Left renal pelvis (tissue), 4 donors: ENCODE measurements around the gene DCBLD2. TPM values are rescaled to one million over a fixed set of nuclear protein-coding genes. Genes with fewer than 3 reads are reported as not detected.
"Not testable (repeated sequence)": the region's sequence is repeated elsewhere in the genome, so short reads cannot be mapped to it uniquely, and the experiment has no call there.

Experiments
- DNase-seq, 4 donors: peaks; one replicate each; pipeline ENCODE4 v3.0.0-alpha.2; 2013; ENCODE audit warnings: low read depth in 4 of 4, low spot score in 3 of 4
- polyA plus RNA-seq, 4 donors: library from polyadenylated mRNA; unstranded; fragments of 120-200 nt; gene quantifications; one replicate each; pipeline ENCODE4 v1.2.1, GENCODE V29; 2013; ENCODE audit not compliant: insufficient read length in 4 of 4

Gene DCBLD2
- polyA plus RNA-seq, 4 donors = 50.4 to 58.3 (median 56.2) TPM

- no peak for DNase-seq
These were observed 58.1 kb downstream of the DCBLD2 start for GRCh38 chr3:98843266-98843959.

- no peak for DNase-seq
These were observed 61.6 kb downstream of the DCBLD2 start for GRCh38 chr3:98839846-98840245.

- not testable (repeated sequence) for DNase-seq
These were observed 70.4 kb downstream of the DCBLD2 start for GRCh38 chr3:98831060-98831459.

- DNase-seq = no peak
These were observed 72.2 kb downstream of the DCBLD2 start for GRCh38 chr3:98829246-98829832.

- no peak for DNase-seq
These were observed 74.1 kb downstream of the DCBLD2 start for GRCh38 chr3:98827221-98827920.

GRCh38 chr3:98826126-98826525 is 75.4 kb downstream of the DCBLD2 start:
- DNase-seq = no peak

- DNase-seq = no peak
These were observed 77.2 kb downstream of the DCBLD2 start for GRCh38 chr3:98824256-98824655.

DNA sequence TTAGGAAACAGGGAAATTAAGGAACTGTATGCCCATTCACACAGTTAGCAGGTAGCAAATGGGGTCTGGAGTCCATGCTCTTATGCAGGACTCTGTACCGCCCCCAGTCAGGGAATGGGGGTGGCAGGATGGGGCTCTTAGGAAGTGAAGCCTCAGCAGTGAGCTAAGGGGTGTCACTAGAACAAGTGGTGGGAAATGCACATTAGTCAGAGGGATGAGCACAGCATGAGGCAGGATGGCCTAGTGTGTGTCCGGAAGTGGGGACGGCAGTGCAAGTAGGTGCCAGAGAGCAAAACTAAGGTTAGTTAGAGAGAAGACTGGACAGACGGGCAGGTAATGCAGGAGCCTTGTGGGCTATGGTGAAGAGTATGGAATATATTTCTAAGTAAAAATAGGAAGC is 77.7 kb downstream of the DCBLD2 start:
- no peak for DNase-seq

DNA sequence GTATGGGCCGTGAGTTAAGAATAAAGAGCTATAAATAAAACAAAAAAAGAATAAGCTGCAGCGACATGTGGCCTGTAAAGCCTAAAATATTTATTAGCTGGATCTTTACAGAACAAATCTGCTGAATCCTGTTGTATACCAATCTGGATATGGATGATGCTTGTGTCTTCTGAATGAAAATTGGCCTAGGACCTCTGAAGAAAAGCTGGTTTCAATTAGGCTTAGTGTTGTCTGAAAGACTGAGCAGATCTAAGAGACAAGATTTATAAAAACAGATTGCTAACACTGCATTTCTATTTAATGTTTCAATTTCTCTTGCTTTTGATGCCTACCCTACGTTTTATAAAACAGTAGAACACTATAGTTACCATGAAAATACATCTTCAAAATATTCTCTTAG is 80.4 kb downstream of the DCBLD2 start:
- DNase-seq = no peak

- peak in 3 of 4 donors; percentile 21 to 29 (median 29) for DNase-seq
These were observed 83.9 kb downstream of the DCBLD2 start for GRCh38 chr3:98817547-98818041.

DNA sequence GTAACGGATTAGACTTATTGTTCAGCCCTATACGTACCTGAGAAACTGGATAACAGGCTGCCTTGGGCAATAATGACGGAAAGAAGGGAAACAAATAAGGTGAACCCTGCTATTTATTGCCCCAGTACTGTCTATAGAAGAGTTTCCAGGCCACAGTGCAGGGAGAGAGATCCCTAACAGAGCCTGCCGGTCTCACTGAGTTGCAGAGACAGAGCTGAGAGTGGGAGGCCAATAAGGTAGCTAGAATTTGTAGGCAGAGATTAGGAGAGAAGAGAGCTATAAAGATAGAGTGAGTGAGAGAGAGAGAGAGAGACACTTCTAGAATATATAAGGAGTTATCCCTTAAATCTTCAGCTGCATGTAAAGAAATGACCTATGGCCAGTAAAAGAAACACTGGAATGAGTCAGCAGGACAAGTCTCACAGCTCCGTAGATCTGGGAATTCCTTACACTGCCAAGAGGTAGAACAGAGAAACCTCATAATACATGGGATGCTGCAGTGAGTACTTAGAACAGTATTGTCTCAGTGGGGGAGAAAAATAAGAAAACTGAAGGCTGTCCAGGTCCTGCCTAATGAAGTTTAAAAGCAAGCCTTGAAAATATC is 86.6 kb downstream of the DCBLD2 start:
- no peak for DNase-seq

DNA sequence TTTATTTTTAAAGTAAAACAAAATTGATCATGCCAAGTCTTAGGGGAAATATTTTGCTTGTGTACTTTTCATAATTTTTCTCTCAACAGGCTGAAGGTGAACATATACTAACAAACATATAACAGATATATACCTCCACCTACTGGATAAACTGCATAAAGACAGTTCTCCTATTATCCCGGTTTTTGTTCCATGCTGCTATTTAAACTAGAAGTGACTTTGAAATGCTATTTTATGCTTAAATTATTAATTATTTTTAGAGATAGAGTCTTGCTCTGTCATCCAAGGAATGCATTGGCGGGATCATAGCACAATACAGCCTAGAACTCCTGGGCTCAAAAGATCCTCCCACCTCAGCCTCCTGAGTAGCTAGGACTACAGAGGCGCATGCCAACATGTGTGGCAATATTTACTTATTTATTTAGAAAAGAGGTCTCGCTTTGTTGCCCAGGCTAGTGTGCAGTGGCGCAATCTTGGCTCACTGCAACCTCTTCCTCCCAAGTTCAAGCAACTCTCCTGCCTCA is 88.6 kb downstream of the DCBLD2 start:
- DNase-seq = peak in 2 of 4 donors; percentile 6 to 22

DNA sequence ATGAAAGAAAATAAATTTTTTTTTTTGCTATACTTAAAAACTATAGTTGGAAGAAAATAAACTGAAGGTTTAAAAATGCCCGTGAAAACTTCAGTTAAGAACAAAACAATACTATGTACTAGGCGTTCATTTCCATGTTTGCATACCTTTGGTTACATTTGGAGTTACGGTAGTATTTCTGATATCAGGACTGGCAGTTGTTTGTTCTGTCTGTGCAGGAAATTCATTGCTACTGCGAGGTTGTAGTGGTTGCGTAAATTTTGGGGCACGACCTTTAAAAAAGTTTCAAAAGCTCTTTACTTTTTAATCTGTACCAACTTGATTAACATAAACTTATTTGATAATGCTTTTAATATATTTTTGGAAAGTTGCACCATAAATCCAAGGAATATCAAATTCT is 90.4 kb downstream of the DCBLD2 start:
- no peak for DNase-seq

DNA sequence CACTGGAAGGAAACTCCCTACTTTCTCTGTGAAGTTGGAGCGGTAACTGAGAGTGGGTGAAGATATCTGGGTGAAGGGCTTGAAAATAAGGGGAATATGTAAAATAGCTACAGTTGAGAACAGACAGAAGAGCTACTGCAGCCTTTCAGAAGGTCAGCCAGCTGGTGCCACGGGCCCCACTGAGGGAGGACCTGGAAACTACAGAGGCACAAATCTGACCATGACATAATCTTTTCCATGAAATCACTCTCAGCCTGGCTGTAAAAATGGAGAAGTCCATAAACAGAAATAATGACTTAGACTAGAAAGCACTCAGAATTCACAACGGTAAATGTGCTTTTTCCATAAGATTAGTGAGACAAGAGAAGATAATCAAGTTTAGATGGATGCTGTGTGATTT is 91.9 kb downstream of the DCBLD2 start:
- no peak for DNase-seq

DNA sequence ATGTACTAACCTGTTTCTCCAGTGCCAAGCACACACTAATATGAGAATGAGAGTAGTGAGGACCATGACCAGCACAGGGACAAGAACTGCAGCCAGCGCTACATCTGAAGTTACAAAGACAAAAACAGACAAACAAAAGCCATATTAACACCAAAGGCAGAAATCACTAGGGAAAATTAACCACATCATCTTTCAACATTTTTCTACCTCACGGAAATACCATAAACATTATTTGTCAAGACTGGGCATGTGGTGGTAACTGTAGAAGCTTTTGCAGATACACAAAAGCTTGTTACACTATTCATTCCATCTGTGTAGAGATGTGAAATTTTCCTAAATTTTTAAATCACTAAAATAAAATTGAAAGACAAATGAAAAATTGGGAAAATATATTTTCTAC is 93.4 kb downstream of the DCBLD2 start:
- DNase-seq = no peak

DNA sequence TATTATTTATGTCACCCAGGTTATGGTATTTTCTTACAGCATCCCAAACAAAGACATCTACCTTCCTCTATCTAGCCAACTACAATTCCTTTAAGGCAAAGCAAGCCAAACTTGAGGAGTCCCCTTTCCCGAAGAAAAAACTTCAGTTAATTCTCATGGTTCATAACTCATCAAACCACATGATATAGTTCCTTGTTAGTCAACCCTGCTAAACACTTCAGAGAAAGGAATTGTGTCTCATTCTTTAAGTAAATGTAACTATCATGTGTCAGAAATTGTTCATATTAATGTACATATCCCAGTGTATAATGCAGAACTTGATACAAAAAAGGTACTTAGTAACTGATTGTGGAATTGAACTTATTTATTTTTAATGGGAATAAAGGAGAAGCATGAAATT is 93.9 kb downstream of the DCBLD2 start:
- DNase-seq = no peak

GRCh38 chr3:98807011-98807410 is 94.5 kb downstream of the DCBLD2 start:
- DNase-seq = no peak

GRCh38 chr3:98806521-98806920 is 95.0 kb downstream of the DCBLD2 start:
- DNase-seq = no peak

DNA sequence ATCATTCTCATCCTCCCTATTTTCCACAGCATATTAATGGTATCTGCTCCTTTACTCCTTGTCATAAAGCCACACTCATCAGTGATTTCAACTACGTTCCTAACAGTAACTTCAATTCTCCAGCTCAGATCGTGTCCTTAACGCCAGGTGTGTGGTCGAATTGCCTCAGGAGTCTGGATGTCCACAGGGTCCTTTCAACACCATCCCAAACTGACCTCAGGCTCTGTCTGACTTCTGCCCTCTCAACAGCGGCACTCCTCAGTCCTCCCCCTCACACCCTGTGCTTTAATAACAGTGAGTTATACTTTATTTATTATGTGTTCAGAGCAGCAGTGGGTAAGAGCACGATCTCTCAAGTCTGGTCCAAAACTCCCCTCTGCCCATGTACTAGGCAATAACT is 95.9 kb downstream of the DCBLD2 start:
- peak in 1 of 4 donors; percentile 26 for DNase-seq

DNA sequence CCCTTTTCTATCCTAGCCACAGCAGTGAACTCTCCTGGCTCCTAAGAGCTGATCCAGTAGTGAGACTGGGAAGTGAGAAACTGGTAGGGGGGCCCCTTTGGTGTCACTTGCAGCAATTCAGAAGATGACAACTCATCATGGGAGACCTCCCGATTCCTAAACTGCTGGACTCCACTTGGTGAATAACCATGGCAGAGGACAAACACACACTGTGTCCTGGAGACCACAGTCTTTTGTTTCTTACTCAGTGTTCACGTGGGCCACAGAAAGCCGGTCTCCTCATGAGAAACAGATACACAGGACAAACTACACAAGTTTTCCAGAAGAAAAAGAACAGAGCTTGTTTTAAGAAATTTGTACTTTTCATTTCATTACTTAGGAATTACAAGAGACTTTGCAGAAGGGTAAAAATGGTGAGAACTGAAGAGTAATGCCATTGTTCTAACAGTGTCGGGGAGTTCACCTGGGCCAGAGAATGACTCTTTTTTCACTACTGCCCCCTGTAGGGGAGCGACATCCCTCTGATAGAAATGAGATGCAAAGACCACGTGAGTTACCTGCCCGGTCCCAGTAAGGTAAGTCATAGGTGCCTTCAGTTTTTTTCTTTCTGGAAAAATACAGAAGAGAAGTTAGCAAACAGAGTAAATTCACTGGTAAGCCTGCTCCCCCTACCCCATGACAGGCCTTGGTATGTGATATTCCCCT is 100.3 kb downstream of the DCBLD2 start:
- no peak for DNase-seq
